Measurements from ENCODE around the gene CARHSP1. TPM values are rescaled to one million over a fixed set of nuclear protein-coding genes. Genes with fewer than 3 reads are reported as not detected.

Gene CARHSP1
- polyA plus RNA-seq, 3 donors, result 32.0 to 60.3 (median 52.0) TPM

DNA sequence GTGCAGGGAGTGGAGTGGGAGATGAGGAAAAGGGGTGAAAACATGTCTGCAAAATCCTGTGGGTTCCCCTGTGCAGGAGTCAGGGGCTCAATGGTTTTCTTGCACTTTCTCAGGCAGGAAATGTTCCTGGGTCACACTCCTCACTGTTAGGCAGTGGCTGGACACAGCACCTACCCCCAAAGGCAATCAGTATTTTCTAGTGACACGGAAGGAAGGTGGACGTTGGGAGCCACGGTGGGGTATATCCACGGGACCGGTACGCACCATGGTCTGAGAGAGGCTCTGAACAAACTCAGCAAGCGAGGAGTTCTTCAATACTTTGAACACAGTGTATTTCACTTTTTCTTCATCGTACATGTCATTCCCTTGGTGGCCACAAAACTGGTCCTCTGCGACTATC, 34.2 kb upstream of the CARHSP1 start:
- H3K9me3 Mint-ChIP-seq, result no peaks in the 10 kb centered on the region
- no peaks in the 10 kb centered on the region for H3K27me3 Mint-ChIP-seq (ENCODE audit: low read depth in 3 of 3)
- Histone ChIP-seq H4K20me1 (ENCODE audit: insufficient read depth, low read length) (peaks cover 61% of the 10 kb centered on the region), H3K79me2 (ENCODE audit: insufficient read depth, low read length) (peaks cover 12% of the 10 kb centered on the region), H2AFZ (ENCODE audit: insufficient read depth, low read depth, low read length, poor library complexity, severe bottlenecking) (no peak overlapping the region), H3K4me1 (ENCODE audit: control insufficient read depth in 1 of 2, insufficient read depth in 2 of 2, low read length in 2 of 2) (peaks cover 9% of the 10 kb centered on the region in 2 donors), H3K36me3 (replicated peaks in 1 of 2; ENCODE audit: control insufficient read depth in 1 of 2, insufficient read depth in 2 of 2, low read length in 2 of 2) (peaks cover 96 to 99% of the 10 kb centered on the region in 2 donors), H3K27ac (ENCODE audit: low read depth in 1 of 2, low read length in 2 of 2) (no peak overlapping the region), H3K4me2 (replicated peaks; ENCODE audit: extremely low read depth, low read length, poor library complexity, severe bottlenecking) (no peak overlapping the region), H3K4me3 (replicated peaks in 1 of 3; ENCODE audit: low read depth in 2 of 3, low read length in 3 of 3) (no peak overlapping the region), H3K9me3 (replicated peaks in 1 of 2; ENCODE audit: control insufficient read depth in 1 of 2, insufficient read depth in 1 of 2, low read length in 2 of 2) (no peaks in the 10 kb centered on the region), H3K9ac (ENCODE audit: insufficient read depth, low read length, poor library complexity, severe bottlenecking) (no peak overlapping the region), H3K27me3 (ENCODE audit: control insufficient read depth in 2 of 2, insufficient read depth in 2 of 2, low read length in 2 of 2) (no peaks in the 10 kb centered on the region)
- peaks cover 90 to 98% of the 10 kb centered on the region in 2 donors for H3K36me3 Mint-ChIP-seq
- H3K27ac Mint-ChIP-seq, result peak overlapping the region in 2 of 7 donors; percentile 6 to 15
- TF ChIP-seq CTCF (IDR thresholded peaks at IDR 0.05), result no peak
- no peak overlapping the region for H3K4me3 Mint-ChIP-seq
- peaks cover 11% of the 10 kb centered on the region for H3K4me1 Mint-ChIP-seq
- WGBS (ENCODE audit: insufficient coverage), result 97% methylated on average over 8 of the region's 9 CpGs
- DNase-seq, result no peak
- intact Hi-C loops (cut with micrococcal nuclease), result loop anchor here (10.0 kb wide), 2 partner anchors 52 to 232 kb away; no protein-coding TSS in a partner anchor

GRCh38 chr16:8901320-8901861, 32.6 kb upstream of the CARHSP1 start:
- Histone ChIP-seq H3K36me3 (replicated peaks in 1 of 2; ENCODE audit: control insufficient read depth in 1 of 2, insufficient read depth in 2 of 2, low read length in 2 of 2) (peaks cover 98 to 99% of the 10 kb centered on the region in 2 donors), H3K79me2 (ENCODE audit: insufficient read depth, low read length) (no peaks in the 10 kb centered on the region), H3K27ac (ENCODE audit: low read depth in 1 of 2, low read length in 2 of 2) (no peak overlapping the region), H3K9me3 (replicated peaks in 1 of 2; ENCODE audit: control insufficient read depth in 1 of 2, insufficient read depth in 1 of 2, low read length in 2 of 2) (no peaks in the 10 kb centered on the region), H3K4me1 (ENCODE audit: control insufficient read depth in 1 of 2, insufficient read depth in 2 of 2, low read length in 2 of 2) (no peaks in the 10 kb centered on the region), H3K4me3 (replicated peaks in 1 of 3; ENCODE audit: low read depth in 2 of 3, low read length in 3 of 3) (no peak overlapping the region), H3K9ac (ENCODE audit: insufficient read depth, low read length, poor library complexity, severe bottlenecking) (no peak overlapping the region), H3K27me3 (ENCODE audit: control insufficient read depth in 2 of 2, insufficient read depth in 2 of 2, low read length in 2 of 2) (no peaks in the 10 kb centered on the region), H3K4me2 (replicated peaks; ENCODE audit: extremely low read depth, low read length, poor library complexity, severe bottlenecking) (no peak overlapping the region), H2AFZ (ENCODE audit: insufficient read depth, low read depth, low read length, poor library complexity, severe bottlenecking) (no peak overlapping the region), H4K20me1 (ENCODE audit: insufficient read depth, low read length) (peaks cover 54% of the 10 kb centered on the region)
- Mint-ChIP-seq H3K27me3 (ENCODE audit: low read depth in 3 of 3) (peaks cover 0 to 2% (median 0%) of the 10 kb centered on the region in 3 donors), H3K36me3 (peaks cover 93 to 97% of the 10 kb centered on the region in 2 donors), H3K4me3 (no peak overlapping the region), H3K4me1 (no peaks in the 10 kb centered on the region), H3K27ac (peak overlapping the region in 2 of 7 donors; percentile 2 to 52), H3K9me3 (no peaks in the 10 kb centered on the region)
- no peak for TF ChIP-seq CTCF (IDR thresholded peaks at IDR 0.05)
- intact Hi-C loops (cut with micrococcal nuclease), result loop anchor here (10.0 kb wide), 2 partner anchors 53 to 233 kb away; no protein-coding TSS in a partner anchor
- WGBS (ENCODE audit: insufficient coverage), result 93% methylated on average over 13 of the region's 13 CpGs
- no peak for DNase-seq
